Neural cell (in vitro differentiated cells): ENCODE data around the gene MRPS34. TPM values are rescaled to one million over a fixed set of nuclear protein-coding genes. Genes with fewer than 3 reads are reported as not detected.

ENCODE experiments used
- H2AFZ ChIP-seq: fragments of 200-600, 300-800 bp; sonication (generic), shearing (Covaris generic); 2 replicates; pipeline ENCODE4 v1.6.0; 2014; ENCODE audit warnings: low read depth, mild to moderate bottlenecking, antibody characterized with exemption, low read length, moderate library complexity
- H3F3A ChIP-seq: fragments of 200-600 bp; shearing (Covaris generic); 2 replicates; pipeline ENCODE4 v1.6.1; 2016; ENCODE audit warnings: mild to moderate bottlenecking, moderate library complexity, mixed read lengths, antibody characterized with exemption, low read length; ENCODE audit not compliant: insufficient read depth, poor library complexity, severe bottlenecking
- H3K27ac ChIP-seq: fragments of 200-600, 300-800 bp; sonication (generic), shearing (Covaris generic); 2 replicates; pipeline ENCODE4 v1.5.1; 2014; ENCODE audit warnings: mild to moderate bottlenecking, low read length, moderate library complexity
- H3K27me3 ChIP-seq: fragments of 300-800, 200-600 bp; sonication (generic), shearing (Covaris generic); 2 replicates; pipeline ENCODE4 v1.6.0; 2014; ENCODE audit warnings: mild to moderate bottlenecking, low read depth, low read length, moderate library complexity; ENCODE audit not compliant: insufficient read depth
- H3K36me3 ChIP-seq: fragments of 300-800, 200-600 bp; sonication (generic), shearing (Covaris generic); 2 replicates; pipeline ENCODE4 v1.5.1; 2014; ENCODE audit warnings: mild to moderate bottlenecking, antibody characterized with exemption, low read length, moderate library complexity; ENCODE audit not compliant: insufficient read depth
- H3K4me2 ChIP-seq: fragments of 300-800, 200-600 bp; sonication (generic), shearing (Covaris generic); 2 replicates; pipeline ENCODE4 v1.6.0; 2014; ENCODE audit warnings: mild to moderate bottlenecking, low read length
- H3K4me3 ChIP-seq: fragments of 300-800, 200-600 bp; sonication (generic), shearing (Covaris generic); 2 replicates; pipeline ENCODE4 v1.5.1; 2014; ENCODE audit warnings: mild to moderate bottlenecking, low read length, moderate library complexity
- H3K79me2 ChIP-seq: fragments of 200-600 bp; shearing (Covaris generic); replicated peaks from 2 replicates; pipeline ENCODE4 v1.6.0; 2014; ENCODE audit warnings: mild to moderate bottlenecking, low read length, moderate library complexity; ENCODE audit not compliant: insufficient read depth
- H3K9ac ChIP-seq: fragments of 300-800, 200-600 bp; sonication (generic), shearing (Covaris generic); 2 replicates; pipeline ENCODE4 v1.6.1; 2016; ENCODE audit warnings: mild to moderate bottlenecking, low read length, mixed read lengths
- H3K9me2 ChIP-seq: fragments of 200-600 bp; shearing (Covaris generic); 2 replicates; pipeline ENCODE4 v1.6.1; 2016; ENCODE audit warnings: mild to moderate bottlenecking, low read length, mixed read lengths; ENCODE audit not compliant: insufficient read depth
- H3K9me3 ChIP-seq: fragments of 200-600, 300-800 bp; sonication (generic), shearing (Covaris generic); 2 replicates; pipeline ENCODE4 v1.6.1; 2016; ENCODE audit warnings: mild to moderate bottlenecking, mixed run types, low read length, moderate library complexity, mixed read lengths
- H4K20me1 ChIP-seq: fragments of 200-600 bp; shearing (Covaris generic); 2 replicates; pipeline ENCODE4 v1.6.1; 2016; ENCODE audit warnings: mild to moderate bottlenecking, mixed run types; ENCODE audit not compliant: insufficient read depth
- EP300 ChIP-seq: fragments of 450-650 bp; conservative IDR thresholded peaks from 2 replicates; pipeline ENCODE4 v1.6.1; 2014; ENCODE audit warnings: antibody characterized with exemption, mild to moderate bottlenecking, moderate library complexity; ENCODE audit not compliant: poor library complexity, severe bottlenecking
- EZH2 ChIP-seq: fragments of 200-600, 300-800 bp; shearing (Covaris generic), sonication (generic); IDR thresholded peaks from 2 replicates; pipeline ENCODE4 v1.6.1; 2014; ENCODE audit warnings: antibody characterized with exemption, low read length, borderline replicate concordance, mild to moderate bottlenecking; ENCODE audit not compliant: insufficient read depth, poor library complexity, severe bottlenecking
- MXI1 ChIP-seq: fragments of 450-650 bp; conservative IDR thresholded peaks from 2 replicates; pipeline ENCODE4 v1.6.1; 2014; ENCODE audit warnings: antibody characterized with exemption, mild to moderate bottlenecking; ENCODE audit not compliant: poor library complexity, severe bottlenecking
- POLR2AphosphoS5 ChIP-seq: IDR thresholded peaks from 2 replicates; pipeline ENCODE4 v1.6.1; 2012
- RAD21 ChIP-seq: fragments of 450-650 bp; conservative IDR thresholded peaks from 2 replicates; pipeline ENCODE4 v1.6.1; 2014; ENCODE audit warnings: antibody characterized with exemption, mild to moderate bottlenecking, moderate library complexity
- SMC3 ChIP-seq: fragments of 450-650 bp; conservative IDR thresholded peaks from 2 replicates; pipeline ENCODE4 v1.6.1; 2014; ENCODE audit warnings: antibody characterized with exemption, mild to moderate bottlenecking, moderate library complexity; ENCODE audit not compliant: poor library complexity
- TAF1 ChIP-seq: IDR thresholded peaks from 2 replicates; pipeline ENCODE4 v1.6.1; 2012; ENCODE audit warnings: low read depth
- polyA plus RNA-seq: library from polyadenylated mRNA; depleted of rRNA; stranded (reverse); fragments of >200 nt; gene quantifications from 2 replicates; pipeline ENCODE4 v1.2.3, GENCODE V29; 2014
- TF ChIP-seq, protein P1 (sequence below): fragments of 450-650 bp; IDR thresholded peaks from 2 replicates; pipeline ENCODE4 v1.5.1; 2014; ENCODE audit warnings: antibody characterized with exemption, mild to moderate bottlenecking, moderate library complexity; ENCODE audit not compliant: poor library complexity, severe bottlenecking
- TF ChIP-seq, protein P2 (sequence below): IDR thresholded peaks from 2 replicates; pipeline ENCODE4 v1.6.1; 2012; ENCODE audit warnings: borderline replicate concordance

MRPS34 gene
- polyA plus RNA-seq, 1 donor from 2014 or later, result 113 TPM

DNA sequence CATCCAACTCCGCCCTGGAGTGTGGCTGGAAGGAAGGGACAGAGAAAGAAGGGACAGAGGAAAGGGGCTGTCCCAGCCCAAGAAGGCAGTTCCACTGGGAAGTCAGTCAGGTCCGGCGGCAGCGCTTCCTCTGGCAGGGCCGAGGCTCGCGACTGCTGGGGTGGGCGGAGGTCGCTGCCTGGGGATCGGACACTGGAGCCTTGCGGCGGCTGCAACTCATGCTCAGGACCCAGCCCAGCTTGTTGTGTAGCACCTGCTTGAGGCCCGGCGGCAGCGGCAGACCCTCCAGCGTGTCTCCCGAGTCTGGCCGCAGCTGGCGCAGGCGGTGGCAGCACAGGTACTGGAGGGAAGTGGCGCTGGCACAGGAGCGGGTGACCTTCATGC lies 4.0 kb upstream of the MRPS34 start:
- Histone ChIP-seq H4K20me1 (peaks cover 28% of the 10 kb centered on the region), H2AFZ (no peak overlapping the region), H3K9ac (no peak overlapping the region), H3K4me2 (no peak overlapping the region), H3K27ac (no peak overlapping the region), H3K4me3 (no peak overlapping the region), H3K9me3 (no peaks in the 10 kb centered on the region), H3K27me3 (no peaks in the 10 kb centered on the region), H3K36me3 (no peaks in the 10 kb centered on the region), H3K9me2 (no peaks in the 10 kb centered on the region), H3F3A (no peaks in the 10 kb centered on the region), H3K79me2 (peaks cover 26% of the 10 kb centered on the region)
- TF ChIP-seq EP300, result no peak
- TF ChIP-seq SMC3, result no peak
- TF ChIP-seq MXI1, result no peak
- no peak for TF ChIP-seq EZH2
- TF ChIP-seq, protein P1, sequence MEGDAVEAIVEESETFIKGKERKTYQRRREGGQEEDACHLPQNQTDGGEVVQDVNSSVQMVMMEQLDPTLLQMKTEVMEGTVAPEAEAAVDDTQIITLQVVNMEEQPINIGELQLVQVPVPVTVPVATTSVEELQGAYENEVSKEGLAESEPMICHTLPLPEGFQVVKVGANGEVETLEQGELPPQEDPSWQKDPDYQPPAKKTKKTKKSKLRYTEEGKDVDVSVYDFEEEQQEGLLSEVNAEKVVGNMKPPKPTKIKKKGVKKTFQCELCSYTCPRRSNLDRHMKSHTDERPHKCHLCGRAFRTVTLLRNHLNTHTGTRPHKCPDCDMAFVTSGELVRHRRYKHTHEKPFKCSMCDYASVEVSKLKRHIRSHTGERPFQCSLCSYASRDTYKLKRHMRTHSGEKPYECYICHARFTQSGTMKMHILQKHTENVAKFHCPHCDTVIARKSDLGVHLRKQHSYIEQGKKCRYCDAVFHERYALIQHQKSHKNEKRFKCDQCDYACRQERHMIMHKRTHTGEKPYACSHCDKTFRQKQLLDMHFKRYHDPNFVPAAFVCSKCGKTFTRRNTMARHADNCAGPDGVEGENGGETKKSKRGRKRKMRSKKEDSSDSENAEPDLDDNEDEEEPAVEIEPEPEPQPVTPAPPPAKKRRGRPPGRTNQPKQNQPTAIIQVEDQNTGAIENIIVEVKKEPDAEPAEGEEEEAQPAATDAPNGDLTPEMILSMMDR, result no peak
- TF ChIP-seq, protein P2, sequence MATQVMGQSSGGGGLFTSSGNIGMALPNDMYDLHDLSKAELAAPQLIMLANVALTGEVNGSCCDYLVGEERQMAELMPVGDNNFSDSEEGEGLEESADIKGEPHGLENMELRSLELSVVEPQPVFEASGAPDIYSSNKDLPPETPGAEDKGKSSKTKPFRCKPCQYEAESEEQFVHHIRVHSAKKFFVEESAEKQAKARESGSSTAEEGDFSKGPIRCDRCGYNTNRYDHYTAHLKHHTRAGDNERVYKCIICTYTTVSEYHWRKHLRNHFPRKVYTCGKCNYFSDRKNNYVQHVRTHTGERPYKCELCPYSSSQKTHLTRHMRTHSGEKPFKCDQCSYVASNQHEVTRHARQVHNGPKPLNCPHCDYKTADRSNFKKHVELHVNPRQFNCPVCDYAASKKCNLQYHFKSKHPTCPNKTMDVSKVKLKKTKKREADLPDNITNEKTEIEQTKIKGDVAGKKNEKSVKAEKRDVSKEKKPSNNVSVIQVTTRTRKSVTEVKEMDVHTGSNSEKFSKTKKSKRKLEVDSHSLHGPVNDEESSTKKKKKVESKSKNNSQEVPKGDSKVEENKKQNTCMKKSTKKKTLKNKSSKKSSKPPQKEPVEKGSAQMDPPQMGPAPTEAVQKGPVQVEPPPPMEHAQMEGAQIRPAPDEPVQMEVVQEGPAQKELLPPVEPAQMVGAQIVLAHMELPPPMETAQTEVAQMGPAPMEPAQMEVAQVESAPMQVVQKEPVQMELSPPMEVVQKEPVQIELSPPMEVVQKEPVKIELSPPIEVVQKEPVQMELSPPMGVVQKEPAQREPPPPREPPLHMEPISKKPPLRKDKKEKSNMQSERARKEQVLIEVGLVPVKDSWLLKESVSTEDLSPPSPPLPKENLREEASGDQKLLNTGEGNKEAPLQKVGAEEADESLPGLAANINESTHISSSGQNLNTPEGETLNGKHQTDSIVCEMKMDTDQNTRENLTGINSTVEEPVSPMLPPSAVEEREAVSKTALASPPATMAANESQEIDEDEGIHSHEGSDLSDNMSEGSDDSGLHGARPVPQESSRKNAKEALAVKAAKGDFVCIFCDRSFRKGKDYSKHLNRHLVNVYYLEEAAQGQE, result no peak
- no peak for TF ChIP-seq RAD21
- TF ChIP-seq TAF1, result no peak
- no peak for TF ChIP-seq POLR2AphosphoS5

DNA sequence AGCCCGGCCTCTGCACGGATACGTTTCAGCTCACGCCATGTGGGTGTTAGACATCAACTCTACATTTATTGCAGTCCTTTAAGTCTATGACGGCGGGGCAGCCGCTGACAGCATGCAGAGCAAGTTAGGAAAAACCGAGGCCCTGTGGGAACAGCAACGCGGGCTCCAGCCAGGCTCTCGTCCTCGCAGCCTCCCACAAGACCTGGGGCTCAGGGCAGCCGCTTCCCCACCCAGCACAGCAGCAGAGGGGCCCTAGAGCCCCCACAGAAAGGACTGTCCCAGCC lies 3.7 kb upstream of the MRPS34 start:
- Histone ChIP-seq H3K4me3 (no peak overlapping the region), H3K9ac (no peak overlapping the region), H3K4me2 (no peak overlapping the region), H3F3A (no peaks in the 10 kb centered on the region), H2AFZ (no peak overlapping the region), H3K9me2 (no peaks in the 10 kb centered on the region), H3K36me3 (no peaks in the 10 kb centered on the region), H3K79me2 (peaks cover 23% of the 10 kb centered on the region), H3K27ac (no peak overlapping the region), H3K9me3 (no peaks in the 10 kb centered on the region), H3K27me3 (no peaks in the 10 kb centered on the region), H4K20me1 (peaks cover 28% of the 10 kb centered on the region)
- TF ChIP-seq EZH2 (no peak), EP300 (no peak), SMC3 (no peak), RAD21 (no peak), MXI1 (no peak), TAF1 (no peak), POLR2AphosphoS5 (no peak)
- TF ChIP-seq, protein P2, result no peak
- TF ChIP-seq, protein P1, result no peak
